K562 (cell line): Measurements from ENCODE around the gene PRPF6. TPM values are rescaled to one million over a fixed set of nuclear protein-coding genes. Genes with fewer than 3 reads are reported as not detected.

Source experiments
- ATF1 ChIP-seq, 2 experiments: fragments of 450-650 bp in 1 of 2; IDR thresholded peaks; 2 replicates each; pipeline ENCODE4 v1.6.1; 2016; ENCODE audit warnings: missing compliant biosample characterization in 1 of 2, missing genetic modification characterization in 1 of 2
- CREM ChIP-seq: IDR thresholded peaks from 2 replicates; pipeline ENCODE4 v1.6.1; 2014; ENCODE audit warnings: antibody characterized with exemption, low read depth
- CXXC5 ChIP-seq: fragments of 250-450 bp; sonication (Bioruptor Pico); IDR thresholded peaks from 2 replicates; pipeline ENCODE4 v1.8.0; 2022; ENCODE audit warnings: inconsistent platforms, mild to moderate bottlenecking, moderate library complexity
- ERF ChIP-seq: fragments of 450-650 bp; formaldehyde crosslinking; IDR thresholded peaks from 2 replicates; pipeline ENCODE4 v1.4.0; 2020; ENCODE audit warnings: mild to moderate bottlenecking, mixed read lengths
- ETV6 ChIP-seq, 3 experiments: fragments of 150-350 bp in 1 of 3; sonication (generic) in 1 of 3; formaldehyde crosslinking in 1 of 3; IDR thresholded peaks; 2 replicates each; pipeline versions ENCODE4 v1.6.1 to v1.8.0; 2014 to 2022; ENCODE audit warnings: borderline replicate concordance in 2 of 3, low read depth in 2 of 3, antibody characterized with exemption in 1 of 3, low read length in 1 of 3, mild to moderate bottlenecking in 1 of 3, missing genetic modification reagents in 1 of 3
- LCOR ChIP-seq: sonication (generic); formaldehyde crosslinking; IDR thresholded peaks from 2 replicates; pipeline ENCODE4 v1.8.0; 2022; ENCODE audit warnings: mild to moderate bottlenecking, missing genetic modification reagents
- MBD2 ChIP-seq: sonication (generic); IDR thresholded peaks from 2 replicates; pipeline ENCODE4 v1.6.1; 2016; ENCODE audit warnings: low read depth, borderline replicate concordance
- PCBP1 ChIP-seq: fragments of 200-400 bp; formaldehyde crosslinking; IDR thresholded peaks from 2 replicates; pipeline ENCODE4 v1.6.1; 2018; ENCODE audit warnings: mild to moderate bottlenecking, low read depth, low read length; ENCODE audit not compliant: poor library complexity, severe bottlenecking
- RBM14 ChIP-seq: fragments of 200-400 bp; formaldehyde crosslinking; IDR thresholded peaks from 2 replicates; pipeline ENCODE4 v1.6.1; 2018; ENCODE audit warnings: low read depth, mild to moderate bottlenecking, low read length, moderate library complexity, borderline replicate concordance; ENCODE audit not compliant: insufficient read depth
- RNF2 ChIP-seq: sonication (generic); IDR thresholded peaks from 2 replicates; pipeline ENCODE4 v1.6.1; 2016
- SREBF1 ChIP-seq: fragments of 150-350 bp; IDR thresholded peaks from 2 replicates; pipeline ENCODE4 v1.6.1; 2014; ENCODE audit warnings: antibody characterized with exemption, low read depth, low read length, borderline replicate concordance
- TOE1 ChIP-seq, 2 experiments: fragments of 450-650 bp in 1 of 2; sonication (generic) in 1 of 2; formaldehyde crosslinking in 1 of 2; IDR thresholded peaks; 2 replicates each; pipeline versions ENCODE4 v1.7.1 to v1.8.0; 2016 to 2022; ENCODE audit warnings: borderline replicate concordance in 2 of 2, mild to moderate bottlenecking in 2 of 2, antibody characterized with exemption in 1 of 2, inconsistent platforms in 1 of 2, low read depth in 1 of 2, missing genetic modification reagents in 1 of 2, moderate library complexity in 1 of 2
- ZNF41 ChIP-seq: fragments of 250-450 bp; sonication (Bioruptor Pico); conservative IDR thresholded peaks from 2 replicates; pipeline ENCODE4 v1.4.0; 2020; ENCODE audit warnings: mild to moderate bottlenecking
- polyA plus RNA-seq, 8 experiments: library from polyadenylated mRNA; depleted of rRNA in 4 of 8; stranded (reverse) in 5 of 8; unstranded in 3 of 8; fragments of >200 nt; fragmentation: Nextera tagmentation in 2 of 8; fragmentation: Illumina TruSeq in 1 of 8; extraction: Ambion mirVana in 2 of 8; extraction: Trizol in 1 of 8; gene quantifications; 2 replicates each; pipeline versions ENCODE4 v1.2.1 to v1.2.3, GENCODE V29; 2011 to 2014; ENCODE audit warnings: inconsistent platforms in 1 of 8, missing spikeins in 1 of 8
- total RNA-seq, 7 experiments: library from RNA; depleted of rRNA in 6 of 7; stranded (reverse); fragments of >200 nt in 6 of 7; fragmentation: Illumina TruSeq in 2 of 7; extraction: Trizol in 2 of 7; gene quantifications; 2 replicates each; pipeline versions ENCODE4 v1.2.1 to v1.2.3, GENCODE V29; 2011 to 2021; ENCODE audit warnings: low replicate concordance in 1 of 7
- TF ChIP-seq, protein P1 (sequence below): sonication (generic); formaldehyde crosslinking; IDR thresholded peaks from 2 replicates; pipeline ENCODE4 v1.8.0; 2022; ENCODE audit warnings: mild to moderate bottlenecking, missing genetic modification reagents
- TF ChIP-seq, protein P2 (sequence below): fragments of 250-450 bp; sonication (Bioruptor Pico); IDR thresholded peaks from 2 replicates; pipeline ENCODE4 v1.5.0; 2020; ENCODE audit warnings: mild to moderate bottlenecking, borderline replicate concordance
- TF ChIP-seq, protein P3 (sequence below), 2 experiments: IDR thresholded peaks; 2 replicates each; pipeline ENCODE4 v1.6.1; 2011; ENCODE audit warnings: borderline replicate concordance in 1 of 2, control low read depth in 1 of 2, low read depth in 1 of 2, low read length in 1 of 2, mild to moderate bottlenecking in 1 of 2, mixed read lengths in 1 of 2, moderate library complexity in 1 of 2; ENCODE audit not compliant: insufficient read depth in 1 of 2, insufficient read length in 1 of 2, poor library complexity in 1 of 2, severe bottlenecking in 1 of 2; ENCODE audit errors: extremely low read depth in 1 of 2

Gene PRPF6
- total and polyA plus RNA-seq, 9 of the 15 experiments (the other 6 are each of a cell fraction or from before 2014, with no cell fraction given), result 4.2 to 83.2 (median 59.9) TPM

DNA sequence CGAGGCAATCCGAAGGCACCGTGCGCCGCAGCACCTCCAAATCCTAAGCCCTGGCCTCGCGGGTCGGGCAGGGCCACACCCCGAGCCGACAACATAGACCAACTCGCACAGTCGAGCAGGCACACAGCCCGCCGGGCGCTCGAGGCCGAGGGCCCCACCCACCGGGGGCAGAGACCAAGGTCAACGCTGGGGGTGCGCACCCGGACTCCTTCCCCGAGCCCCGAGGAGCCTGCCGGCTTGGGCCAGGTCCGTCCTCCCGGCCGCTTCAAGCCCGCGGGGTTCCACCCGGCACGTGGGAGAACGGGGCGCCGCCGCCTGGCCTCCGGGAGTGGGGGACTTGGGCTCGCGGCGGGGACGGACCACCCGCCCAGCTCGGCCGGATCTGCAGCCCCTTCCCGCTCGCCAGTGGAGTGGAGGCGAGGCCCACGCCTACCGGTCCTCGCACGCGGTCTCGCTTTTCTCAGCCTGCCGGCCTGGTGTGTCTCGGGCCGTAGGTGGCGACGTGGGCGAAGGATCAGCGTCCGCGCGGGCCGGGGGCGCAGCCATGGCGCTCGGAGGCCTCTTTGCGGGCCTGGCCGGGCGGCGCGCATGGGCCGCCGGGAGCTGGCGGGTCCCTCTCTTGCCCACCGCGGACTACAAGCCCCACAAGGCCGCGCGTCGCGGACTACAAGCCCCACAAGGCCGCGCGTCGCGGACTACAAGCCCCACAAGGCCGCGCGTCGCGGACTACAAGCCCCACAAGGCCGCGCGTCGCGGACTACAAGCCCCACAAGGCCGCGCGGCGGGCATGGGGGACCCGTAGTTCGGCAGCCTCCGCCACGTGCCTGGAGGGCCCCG, 24.9 kb upstream of the PRPF6 start, which contains the start of gene UCKL1 (continued):
- TF ChIP-seq, protein P1, sequence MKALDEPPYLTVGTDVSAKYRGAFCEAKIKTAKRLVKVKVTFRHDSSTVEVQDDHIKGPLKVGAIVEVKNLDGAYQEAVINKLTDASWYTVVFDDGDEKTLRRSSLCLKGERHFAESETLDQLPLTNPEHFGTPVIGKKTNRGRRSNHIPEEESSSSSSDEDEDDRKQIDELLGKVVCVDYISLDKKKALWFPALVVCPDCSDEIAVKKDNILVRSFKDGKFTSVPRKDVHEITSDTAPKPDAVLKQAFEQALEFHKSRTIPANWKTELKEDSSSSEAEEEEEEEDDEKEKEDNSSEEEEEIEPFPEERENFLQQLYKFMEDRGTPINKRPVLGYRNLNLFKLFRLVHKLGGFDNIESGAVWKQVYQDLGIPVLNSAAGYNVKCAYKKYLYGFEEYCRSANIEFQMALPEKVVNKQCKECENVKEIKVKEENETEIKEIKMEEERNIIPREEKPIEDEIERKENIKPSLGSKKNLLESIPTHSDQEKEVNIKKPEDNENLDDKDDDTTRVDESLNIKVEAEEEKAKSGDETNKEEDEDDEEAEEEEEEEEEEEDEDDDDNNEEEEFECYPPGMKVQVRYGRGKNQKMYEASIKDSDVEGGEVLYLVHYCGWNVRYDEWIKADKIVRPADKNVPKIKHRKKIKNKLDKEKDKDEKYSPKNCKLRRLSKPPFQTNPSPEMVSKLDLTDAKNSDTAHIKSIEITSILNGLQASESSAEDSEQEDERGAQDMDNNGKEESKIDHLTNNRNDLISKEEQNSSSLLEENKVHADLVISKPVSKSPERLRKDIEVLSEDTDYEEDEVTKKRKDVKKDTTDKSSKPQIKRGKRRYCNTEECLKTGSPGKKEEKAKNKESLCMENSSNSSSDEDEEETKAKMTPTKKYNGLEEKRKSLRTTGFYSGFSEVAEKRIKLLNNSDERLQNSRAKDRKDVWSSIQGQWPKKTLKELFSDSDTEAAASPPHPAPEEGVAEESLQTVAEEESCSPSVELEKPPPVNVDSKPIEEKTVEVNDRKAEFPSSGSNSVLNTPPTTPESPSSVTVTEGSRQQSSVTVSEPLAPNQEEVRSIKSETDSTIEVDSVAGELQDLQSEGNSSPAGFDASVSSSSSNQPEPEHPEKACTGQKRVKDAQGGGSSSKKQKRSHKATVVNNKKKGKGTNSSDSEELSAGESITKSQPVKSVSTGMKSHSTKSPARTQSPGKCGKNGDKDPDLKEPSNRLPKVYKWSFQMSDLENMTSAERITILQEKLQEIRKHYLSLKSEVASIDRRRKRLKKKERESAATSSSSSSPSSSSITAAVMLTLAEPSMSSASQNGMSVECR (CRISPR knock-in tag), result peak; percentile 96
- no peak for TF ChIP-seq ATF1 (CRISPR knock-in tag; IDR thresholded peaks at IDR 0.05)
- TF ChIP-seq ATF1 (tag; IDR thresholded peaks at IDR 0.05), result peak; percentile 68
- peak; percentile 9 for TF ChIP-seq PCBP1
- 0 out of 2 replicates have a peak, but pooled peaks have one; percentile 58 for TF ChIP-seq LCOR (CRISPR knock-in tag)
- no peak for TF ChIP-seq TOE1 (IDR thresholded peaks at IDR 0.05; ENCODE audit: borderline replicate concordance)
- no peak for TF ChIP-seq TOE1 (CRISPR knock-in tag; IDR thresholded peaks at IDR 0.05; ENCODE audit: borderline replicate concordance, low read depth)
- TF ChIP-seq CREM, result peak; percentile 91
- 0 out of 2 replicates have a peak, but pooled peaks have one; percentile 12 for TF ChIP-seq ERF
- peak; percentile 86 for TF ChIP-seq RNF2
- peak; percentile 67; the same call in 1 of the 2 replicates for TF ChIP-seq CXXC5 (CRISPR knock-in tag)
- TF ChIP-seq RBM14, result 0 out of 2 replicates have a peak, but pooled peaks have one; percentile 29
- TF ChIP-seq ZNF41 (CRISPR knock-in tag), result no peak
- no peak for TF ChIP-seq ETV6 (IDR thresholded peaks at IDR 0.05; ENCODE audit: borderline replicate concordance in 1 of 2, low read depth in 2 of 2, low read length in 1 of 2)
- 0 out of 2 replicates have a peak, but pooled peaks have one; percentile 44 for TF ChIP-seq ETV6 (CRISPR knock-in tag; IDR thresholded peaks at IDR 0.05; ENCODE audit: borderline replicate concordance)
- TF ChIP-seq MBD2, result peak; percentile 89
- TF ChIP-seq, protein P2, sequence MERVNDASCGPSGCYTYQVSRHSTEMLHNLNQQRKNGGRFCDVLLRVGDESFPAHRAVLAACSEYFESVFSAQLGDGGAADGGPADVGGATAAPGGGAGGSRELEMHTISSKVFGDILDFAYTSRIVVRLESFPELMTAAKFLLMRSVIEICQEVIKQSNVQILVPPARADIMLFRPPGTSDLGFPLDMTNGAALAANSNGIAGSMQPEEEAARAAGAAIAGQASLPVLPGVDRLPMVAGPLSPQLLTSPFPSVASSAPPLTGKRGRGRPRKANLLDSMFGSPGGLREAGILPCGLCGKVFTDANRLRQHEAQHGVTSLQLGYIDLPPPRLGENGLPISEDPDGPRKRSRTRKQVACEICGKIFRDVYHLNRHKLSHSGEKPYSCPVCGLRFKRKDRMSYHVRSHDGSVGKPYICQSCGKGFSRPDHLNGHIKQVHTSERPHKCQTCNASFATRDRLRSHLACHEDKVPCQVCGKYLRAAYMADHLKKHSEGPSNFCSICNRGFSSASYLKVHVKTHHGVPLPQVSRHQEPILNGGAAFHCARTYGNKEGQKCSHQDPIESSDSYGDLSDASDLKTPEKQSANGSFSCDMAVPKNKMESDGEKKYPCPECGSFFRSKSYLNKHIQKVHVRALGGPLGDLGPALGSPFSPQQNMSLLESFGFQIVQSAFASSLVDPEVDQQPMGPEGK (CRISPR knock-in tag), result no peak
- TF ChIP-seq SREBF1, result 0 out of 2 replicates have a peak, but pooled peaks have one; percentile 51
- TF ChIP-seq, protein P3, sequence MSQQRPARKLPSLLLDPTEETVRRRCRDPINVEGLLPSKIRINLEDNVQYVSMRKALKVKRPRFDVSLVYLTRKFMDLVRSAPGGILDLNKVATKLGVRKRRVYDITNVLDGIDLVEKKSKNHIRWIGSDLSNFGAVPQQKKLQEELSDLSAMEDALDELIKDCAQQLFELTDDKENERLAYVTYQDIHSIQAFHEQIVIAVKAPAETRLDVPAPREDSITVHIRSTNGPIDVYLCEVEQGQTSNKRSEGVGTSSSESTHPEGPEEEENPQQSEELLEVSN (IDR thresholded peaks at IDR 0.05; ENCODE audit: borderline replicate concordance in 1 of 2, extremely low read depth in 1 of 2, insufficient read depth in 1 of 2, insufficient read length in 1 of 2, low read depth in 1 of 2, low read length in 1 of 2, poor library complexity in 1 of 2, severe bottlenecking in 1 of 2), result peak; percentile 55 to 71
